ENCODE data around the gene MICAL1. TPM values are rescaled to one million over a fixed set of nuclear protein-coding genes. Genes with fewer than 3 reads are reported as not detected.

MICAL1 gene
- total and polyA plus RNA-seq, 2 donors (not counting 1 experiment from before 2014, with no cell fraction given) = 202 to 319 TPM

- ChIA-PET POLR2A (no interaction called here), CTCF (no interaction called here)
- Histone ChIP-seq H3K4me3 (ENCODE audit: control extremely low read depth in 1 of 5, extremely low read depth in 1 of 5, insufficient read depth in 1 of 5, low read depth in 2 of 5, low read length in 4 of 5) (no peak overlapping the region), H3K79me2 (ENCODE audit: control insufficient read depth, insufficient read depth, low read length) (peaks cover 1% of the 10 kb centered on the region), H3K36me3 (replicated peaks in 1 of 2; ENCODE audit: control extremely low read depth in 1 of 2, control insufficient read depth in 1 of 2, extremely low read depth in 1 of 2, insufficient read depth in 2 of 2, low read length in 1 of 2) (no peaks in the 10 kb centered on the region), H3K27me3 (replicated peaks in 1 of 4; ENCODE audit: control extremely low read depth in 1 of 4, control insufficient read depth in 3 of 4, insufficient read depth in 4 of 4, low read length in 3 of 4) (no peaks in the 10 kb centered on the region), H2AFZ (ENCODE audit: insufficient read depth, low read depth, low read length, poor library complexity, severe bottlenecking) (no peak overlapping the region), H4K20me1 (ENCODE audit: control insufficient read depth, insufficient read depth, low read length, poor library complexity, severe bottlenecking) (no peaks in the 10 kb centered on the region), H3K27ac (ENCODE audit: low read length in 2 of 2) (no peak overlapping the region), H3K9ac (ENCODE audit: low read length) (no peak overlapping the region), H3K4me2 (replicated peaks; ENCODE audit: low read depth, low read length, poor library complexity, severe bottlenecking) (no peak overlapping the region), H3K4me1 (ENCODE audit: control insufficient read depth in 2 of 2, insufficient read depth in 2 of 2, low read length in 2 of 2) (peaks cover under 1 to 2% of the 10 kb centered on the region in 2 donors), H3K9me3 (ENCODE audit: control extremely low read depth in 1 of 3, control insufficient read depth in 2 of 3, insufficient read depth in 1 of 3, low read length in 2 of 3) (no peaks in the 10 kb centered on the region)
- H3K9me3 Mint-ChIP-seq (ENCODE audit: insufficient read depth) = no peaks in the 10 kb centered on the region
- TF ChIP-seq CTCF (IDR thresholded peaks at IDR 0.05) = no peak
- no peak for TF ChIP-seq EZH2 (IDR thresholded peaks at IDR 0.05; ENCODE audit: borderline replicate concordance, insufficient read depth, low read depth, low read length, poor library complexity, severe bottlenecking)
- ATAC-seq (ENCODE audit: low read depth) (no peak), DNase-seq (no peak)
- no peak overlapping the region for H3K4me3 Mint-ChIP-seq
- no peaks in the 10 kb centered on the region for H3K27me3 Mint-ChIP-seq
- H3K4me1 Mint-ChIP-seq = no peaks in the 10 kb centered on the region
- WGBS (ENCODE audit: insufficient coverage) = no CpG with 5 or more reads among the region's 2 CpGs
- intact Hi-C loops (cut with micrococcal nuclease) = no loop called here
- H3K27ac Mint-ChIP-seq = no peak overlapping the region
Measured at GRCh38 chr6:109434456-109434855, 21.1 kb downstream of the MICAL1 start.

GRCh38 chr6:109429496-109429895 is 26.1 kb downstream of the MICAL1 start:
- H3K4me2 ChIP-seq (replicated peaks; ENCODE audit: low read depth, low read length, poor library complexity, severe bottlenecking) = no peak overlapping the region
- no peak overlapping the region for H3K4me3 ChIP-seq (ENCODE audit: control extremely low read depth in 1 of 5, extremely low read depth in 1 of 5, insufficient read depth in 1 of 5, low read depth in 2 of 5, low read length in 4 of 5)
- no peak overlapping the region for H3K27ac ChIP-seq (ENCODE audit: low read length in 2 of 2)
- no peak overlapping the region for H3K9ac ChIP-seq (ENCODE audit: low read length)
- peaks cover 2% of the 10 kb centered on the region for H3K4me1 Mint-ChIP-seq
- TF ChIP-seq EZH2 (IDR thresholded peaks at IDR 0.05; ENCODE audit: borderline replicate concordance, insufficient read depth, low read depth, low read length, poor library complexity, severe bottlenecking) = no peak
- TF ChIP-seq CTCF (IDR thresholded peaks at IDR 0.05) = no peak
- no peaks in the 10 kb centered on the region for H3K27me3 ChIP-seq (replicated peaks in 1 of 4; ENCODE audit: control extremely low read depth in 1 of 4, control insufficient read depth in 3 of 4, insufficient read depth in 4 of 4, low read length in 3 of 4)
- no peaks in the 10 kb centered on the region for H3K9me3 ChIP-seq (ENCODE audit: control extremely low read depth in 1 of 3, control insufficient read depth in 2 of 3, insufficient read depth in 1 of 3, low read length in 2 of 3)
- DNase-seq (no peak), ATAC-seq (ENCODE audit: low read depth) (no peak)
- no peak overlapping the region for H3K4me3 Mint-ChIP-seq
- no peak overlapping the region for H2AFZ ChIP-seq (ENCODE audit: insufficient read depth, low read depth, low read length, poor library complexity, severe bottlenecking)
- CTCF ChIA-PET = no interaction called here
- 97% methylated on average over 3 of the region's 3 CpGs for WGBS (ENCODE audit: insufficient coverage)
- H3K79me2 ChIP-seq (ENCODE audit: control insufficient read depth, insufficient read depth, low read length) = no peaks in the 10 kb centered on the region
- intact Hi-C loops (cut with micrococcal nuclease) = no loop called here
- H4K20me1 ChIP-seq (ENCODE audit: control insufficient read depth, insufficient read depth, low read length, poor library complexity, severe bottlenecking) = no peaks in the 10 kb centered on the region
- H3K9me3 Mint-ChIP-seq (ENCODE audit: insufficient read depth) = no peaks in the 10 kb centered on the region
- no peaks in the 10 kb centered on the region for H3K36me3 ChIP-seq (replicated peaks in 1 of 2; ENCODE audit: control extremely low read depth in 1 of 2, control insufficient read depth in 1 of 2, extremely low read depth in 1 of 2, insufficient read depth in 2 of 2, low read length in 1 of 2)
- H3K27ac Mint-ChIP-seq = no peak overlapping the region
- POLR2A ChIA-PET = no interaction called here
- no peaks in the 10 kb centered on the region for H3K4me1 ChIP-seq (ENCODE audit: control insufficient read depth in 2 of 2, insufficient read depth in 2 of 2, low read length in 2 of 2)
- H3K27me3 Mint-ChIP-seq = no peaks in the 10 kb centered on the region

Measured in B cell (primary cell).